HEK293T (cell line): ENCODE data around the gene DDX56.

Source experiments
- FOXK2 ChIP-seq: fragments of 450-650 bp; IDR thresholded peaks from 2 replicates; pipeline ENCODE4 v1.6.1; 2016; ENCODE audit warnings: mild to moderate bottlenecking
- FOXM1 ChIP-seq: fragments of 450-650 bp; IDR thresholded peaks from 2 replicates; pipeline ENCODE4 v1.6.1; 2017; ENCODE audit warnings: mild to moderate bottlenecking, borderline replicate concordance
- PKNOX1 ChIP-seq: fragments of 450-650 bp; IDR thresholded peaks from 2 replicates; pipeline ENCODE4 v1.6.1; 2016

- TF ChIP-seq FOXM1: no peak
- no peak for TF ChIP-seq PKNOX1
- TF ChIP-seq FOXK2: no peak
These were observed 14.4 kb upstream of the DDX56 start for GRCh38 chr7:44587843-44588711.
